Transverse colon (tissue), 4 donors: ENCODE data around the gene CNST.

Experiments
- EP300 ChIP-seq: sonication (generic); formaldehyde crosslinking; IDR thresholded peaks from one replicate; pipeline ENCODE4 v1.6.1; 2017; ENCODE audit warnings: antibody characterized with exemption, low read depth
- POLR2AphosphoS5 ChIP-seq, 3 donors: sonication (generic); formaldehyde crosslinking; IDR thresholded peaks; one replicate each; pipeline ENCODE4 v1.6.1; 2016; ENCODE audit warnings: antibody characterized with exemption in 3 of 3
- TF ChIP-seq, protein P1 (sequence below), 5 experiments: fragments of 200-600 bp in 3 of 5; fragments of 450-650 bp in 2 of 5; sonication (generic) in 3 of 5; IDR thresholded peaks; 1 replicate in 2 of 5; 2 replicates in 3 of 5; pipeline ENCODE4 v1.5.1; 2016 to 2017; ENCODE audit warnings: antibody characterized with exemption in 5 of 5, inconsistent platforms in 3 of 5, mild to moderate bottlenecking in 2 of 5, moderate library complexity in 1 of 5

DNA sequence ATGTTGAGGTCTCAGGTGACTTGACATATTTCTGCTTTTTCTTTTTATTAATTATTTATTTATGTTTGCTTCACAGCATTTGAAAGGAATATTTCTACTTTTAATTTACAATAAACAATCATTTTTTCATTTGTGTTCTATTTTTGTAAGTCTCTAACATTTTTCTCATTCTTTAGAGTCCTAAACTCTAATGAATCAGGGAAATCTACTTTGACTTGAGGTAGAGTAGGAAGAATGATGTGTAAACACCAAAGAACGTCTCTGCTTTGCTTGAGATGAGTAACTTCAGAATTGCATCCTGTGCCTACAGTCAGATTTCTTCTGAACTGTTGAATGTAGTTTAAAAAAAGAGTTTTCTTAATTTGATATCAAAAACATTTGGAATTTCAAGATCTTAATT lies 65.2 kb downstream of the CNST start:
- TF ChIP-seq, protein P1, sequence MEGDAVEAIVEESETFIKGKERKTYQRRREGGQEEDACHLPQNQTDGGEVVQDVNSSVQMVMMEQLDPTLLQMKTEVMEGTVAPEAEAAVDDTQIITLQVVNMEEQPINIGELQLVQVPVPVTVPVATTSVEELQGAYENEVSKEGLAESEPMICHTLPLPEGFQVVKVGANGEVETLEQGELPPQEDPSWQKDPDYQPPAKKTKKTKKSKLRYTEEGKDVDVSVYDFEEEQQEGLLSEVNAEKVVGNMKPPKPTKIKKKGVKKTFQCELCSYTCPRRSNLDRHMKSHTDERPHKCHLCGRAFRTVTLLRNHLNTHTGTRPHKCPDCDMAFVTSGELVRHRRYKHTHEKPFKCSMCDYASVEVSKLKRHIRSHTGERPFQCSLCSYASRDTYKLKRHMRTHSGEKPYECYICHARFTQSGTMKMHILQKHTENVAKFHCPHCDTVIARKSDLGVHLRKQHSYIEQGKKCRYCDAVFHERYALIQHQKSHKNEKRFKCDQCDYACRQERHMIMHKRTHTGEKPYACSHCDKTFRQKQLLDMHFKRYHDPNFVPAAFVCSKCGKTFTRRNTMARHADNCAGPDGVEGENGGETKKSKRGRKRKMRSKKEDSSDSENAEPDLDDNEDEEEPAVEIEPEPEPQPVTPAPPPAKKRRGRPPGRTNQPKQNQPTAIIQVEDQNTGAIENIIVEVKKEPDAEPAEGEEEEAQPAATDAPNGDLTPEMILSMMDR (IDR thresholded peaks at IDR 0.05): no peak
- TF ChIP-seq EP300 (no peak), POLR2AphosphoS5 (IDR thresholded peaks at IDR 0.05) (no peak)
